ENCODE measurements around the gene RALGAPB.

RALGAPB gene

DNA sequence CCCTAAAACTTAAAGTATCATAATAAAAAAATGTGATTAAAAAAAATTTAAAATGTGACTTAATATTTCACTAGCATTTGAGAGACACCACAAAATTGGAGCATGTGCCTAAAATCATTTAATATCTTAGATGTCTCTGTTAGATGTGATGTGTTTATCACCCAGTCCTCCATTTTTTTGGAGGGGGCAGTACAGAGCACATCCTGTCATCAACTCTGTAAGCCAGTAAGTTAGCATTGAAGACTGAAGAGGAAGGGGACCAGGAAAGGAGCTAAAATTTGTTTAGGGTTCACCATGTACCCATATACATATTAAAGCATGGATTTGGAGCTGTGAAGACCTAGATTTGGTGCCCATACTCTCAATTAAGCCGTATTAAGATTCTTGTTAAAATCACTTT lies 77.6 kb downstream of the RALGAPB start:
- no peak for DNase-seq

DNA sequence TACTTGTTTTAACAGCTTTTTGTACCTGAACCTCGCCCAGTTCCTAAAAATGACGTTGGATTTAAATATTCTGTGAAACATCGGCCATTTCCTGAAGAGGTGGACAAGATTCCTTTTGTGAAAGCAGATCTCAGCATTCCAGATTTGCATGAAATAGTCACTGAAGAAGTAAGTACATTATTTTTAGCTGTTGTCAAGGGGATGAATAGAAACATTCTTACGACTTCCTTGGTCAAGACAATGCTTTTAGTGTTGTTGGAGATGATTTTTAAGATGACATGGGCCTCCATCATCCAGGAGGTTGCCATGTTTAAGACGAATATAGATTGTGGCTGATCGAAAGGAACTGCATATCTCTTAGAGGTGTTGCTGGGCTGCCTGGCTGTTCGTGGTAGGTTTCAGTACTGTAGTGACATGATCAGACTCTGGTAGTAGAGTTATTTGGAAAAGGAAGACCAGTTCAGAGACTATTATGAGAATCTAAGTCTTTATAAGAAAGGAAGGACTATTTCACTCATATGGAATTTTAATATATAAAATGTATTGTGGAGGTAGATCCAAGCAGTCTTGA lies 78.5 kb downstream of the RALGAPB start:
- DNase-seq: no peak

DNA sequence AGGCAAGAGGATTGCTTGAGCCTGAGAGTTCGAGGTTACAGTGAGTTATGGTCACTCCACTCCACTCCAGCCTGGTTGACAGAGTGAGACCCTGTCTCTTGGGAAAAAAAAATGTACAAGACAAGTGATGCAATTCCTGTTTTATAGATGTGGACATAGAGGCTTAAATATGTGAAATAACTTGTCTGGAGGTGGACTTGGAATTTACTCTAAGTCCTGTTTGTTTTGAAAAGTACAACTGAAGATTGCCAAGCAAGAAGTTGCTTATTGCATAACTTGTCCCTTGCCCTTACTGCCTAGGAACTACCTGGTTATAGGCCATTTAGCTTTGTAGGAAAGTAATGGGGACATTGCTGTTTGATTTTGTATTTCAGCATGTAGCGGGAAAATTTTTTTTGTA lies 82.3 kb downstream of the RALGAPB start:
- DNase-seq: no peak

DNA sequence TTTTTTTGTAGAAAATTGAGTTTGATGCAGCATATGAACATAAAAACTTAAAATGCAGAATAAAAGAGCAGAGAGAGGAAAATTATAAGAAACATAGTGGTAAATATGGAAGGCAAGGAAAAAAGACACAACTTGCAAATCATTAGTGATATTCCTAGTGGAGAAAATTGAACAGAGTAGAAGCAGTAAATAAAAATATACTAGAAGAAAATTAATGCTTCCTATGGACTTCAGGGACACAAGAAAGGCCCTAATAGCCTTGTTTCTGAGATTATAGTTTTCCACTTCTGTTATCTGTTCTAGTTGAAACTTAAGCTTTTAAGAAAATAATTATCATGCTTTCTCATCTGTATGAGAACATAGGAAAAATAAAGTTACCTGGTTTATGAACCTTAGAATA lies 82.8 kb downstream of the RALGAPB start:
- no peak for DNase-seq

DNA sequence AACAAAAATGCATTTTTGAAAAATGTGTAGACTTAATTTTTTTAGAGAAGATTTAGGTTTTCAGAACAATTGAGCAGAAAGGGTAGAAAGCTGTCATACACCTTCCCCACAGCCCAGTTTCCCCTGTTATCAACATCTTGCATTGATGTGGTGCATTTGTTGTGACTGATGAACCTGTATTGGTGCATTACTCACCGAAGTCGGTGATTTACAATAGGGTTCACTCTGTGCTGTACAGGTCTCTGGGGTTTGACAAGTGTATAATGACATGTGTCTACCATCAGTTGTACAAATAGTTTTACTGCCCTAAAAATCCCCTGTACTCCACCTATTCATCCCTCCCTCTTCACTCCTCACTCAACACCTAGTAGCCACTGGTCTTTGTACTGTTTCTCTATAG lies 84.5 kb downstream of the RALGAPB start:
- DNase-seq: no peak

DNA sequence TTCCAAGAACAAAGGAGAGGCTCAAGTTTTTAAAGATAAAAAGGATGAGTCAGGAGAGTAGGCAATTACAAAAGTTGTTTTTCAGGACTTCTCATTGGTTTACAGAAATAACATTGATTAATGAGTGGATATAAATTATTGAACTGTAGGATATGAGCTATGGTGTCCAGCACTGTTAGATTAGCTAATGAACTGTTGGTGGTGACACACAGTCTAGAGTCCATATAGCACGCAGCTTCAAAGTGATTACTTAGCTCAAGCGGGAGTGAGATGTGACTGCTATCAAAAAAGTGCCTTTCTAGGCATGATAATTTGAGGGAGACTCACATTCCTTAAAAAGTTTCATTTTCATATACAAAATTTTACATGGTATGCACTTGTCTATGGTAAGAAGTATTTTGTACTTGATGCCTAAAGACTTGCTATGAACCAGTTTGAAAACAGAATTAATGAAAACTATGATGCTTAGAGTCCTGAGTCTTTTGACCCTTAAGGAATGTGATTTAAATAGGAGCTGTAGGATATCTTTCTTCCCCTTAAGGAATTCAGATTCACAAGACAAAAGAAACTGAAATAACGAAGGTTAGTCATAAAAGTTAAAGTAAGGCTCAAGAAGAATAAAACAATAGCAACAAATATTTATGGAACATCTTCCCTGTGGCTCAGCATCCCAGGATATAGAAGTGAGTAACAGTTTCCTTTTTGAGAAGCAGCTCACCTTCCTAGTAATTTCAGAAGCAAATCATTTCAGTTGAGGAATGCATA lies 86.1 kb downstream of the RALGAPB start:
- DNase-seq: no peak

DNA sequence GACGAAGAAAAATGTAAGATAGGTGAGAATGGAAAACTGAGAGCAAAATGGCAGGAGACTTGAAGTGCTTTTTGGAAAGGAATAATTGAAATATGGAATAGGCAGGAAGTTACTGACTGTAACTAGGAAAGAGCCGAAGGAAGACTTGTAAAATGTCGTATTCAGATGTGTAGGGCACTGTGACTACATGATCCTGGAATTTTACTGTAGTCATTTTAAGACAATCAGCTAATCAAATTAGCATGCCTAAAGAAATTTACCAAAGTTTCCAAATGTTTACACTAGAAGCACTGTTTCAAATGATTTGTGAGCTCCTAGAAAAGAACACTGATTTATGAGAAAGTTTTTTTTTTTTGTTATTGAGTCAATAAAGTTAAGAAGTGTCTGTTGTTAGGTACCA lies 87.1 kb downstream of the RALGAPB start:
- no peak for DNase-seq

DNA sequence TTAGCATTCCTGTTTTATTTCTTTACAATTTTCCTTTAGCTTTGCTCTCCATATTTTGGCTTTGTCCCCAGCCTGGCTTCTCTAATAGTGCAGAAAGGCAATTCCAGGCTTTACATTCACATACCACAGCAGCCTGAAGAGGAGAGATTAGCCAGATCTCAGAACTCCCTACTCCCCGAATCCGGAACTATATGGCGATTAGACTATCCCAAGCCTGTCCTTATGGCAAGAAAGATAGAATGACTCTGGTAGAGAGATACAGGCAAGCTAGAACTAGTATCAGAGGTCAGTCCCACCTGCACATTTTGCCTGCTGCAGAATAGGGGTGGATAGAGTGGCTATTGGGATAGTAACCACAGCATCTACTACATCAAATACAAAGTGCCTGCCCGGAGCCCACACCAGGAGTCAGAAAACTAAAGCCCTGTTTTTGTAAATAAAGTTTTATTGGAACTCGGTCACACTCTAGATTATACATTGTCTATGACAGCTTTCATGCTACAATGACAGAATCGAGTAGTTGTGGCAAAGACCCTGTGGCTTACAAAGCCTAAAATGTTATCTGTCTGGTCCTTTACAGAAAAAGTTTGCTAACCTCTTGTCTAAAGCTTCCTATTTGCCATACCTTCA lies 91.3 kb downstream of the RALGAPB start:
- no peak for DNase-seq

DNA sequence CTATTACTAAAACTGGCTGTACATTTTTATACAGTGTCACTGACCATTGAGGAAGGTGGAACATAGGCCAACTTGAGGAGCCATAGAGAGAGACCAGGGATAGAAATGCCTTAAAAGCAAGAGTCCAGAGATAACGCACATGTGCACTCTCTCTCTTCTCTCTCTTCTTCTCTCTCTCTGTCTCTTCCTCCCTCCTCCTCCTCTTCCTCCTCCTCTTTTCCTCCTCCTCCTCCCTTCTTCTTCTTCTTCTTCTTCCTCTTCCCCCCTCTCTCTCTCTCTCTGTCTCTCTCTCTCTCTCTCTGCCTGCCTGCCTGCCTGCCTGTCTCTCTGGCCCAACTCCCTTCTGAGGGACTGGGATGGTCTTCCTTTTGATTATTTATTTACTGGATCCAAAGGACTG lies 92.0 kb downstream of the RALGAPB start:
- no peak for DNase-seq

DNA sequence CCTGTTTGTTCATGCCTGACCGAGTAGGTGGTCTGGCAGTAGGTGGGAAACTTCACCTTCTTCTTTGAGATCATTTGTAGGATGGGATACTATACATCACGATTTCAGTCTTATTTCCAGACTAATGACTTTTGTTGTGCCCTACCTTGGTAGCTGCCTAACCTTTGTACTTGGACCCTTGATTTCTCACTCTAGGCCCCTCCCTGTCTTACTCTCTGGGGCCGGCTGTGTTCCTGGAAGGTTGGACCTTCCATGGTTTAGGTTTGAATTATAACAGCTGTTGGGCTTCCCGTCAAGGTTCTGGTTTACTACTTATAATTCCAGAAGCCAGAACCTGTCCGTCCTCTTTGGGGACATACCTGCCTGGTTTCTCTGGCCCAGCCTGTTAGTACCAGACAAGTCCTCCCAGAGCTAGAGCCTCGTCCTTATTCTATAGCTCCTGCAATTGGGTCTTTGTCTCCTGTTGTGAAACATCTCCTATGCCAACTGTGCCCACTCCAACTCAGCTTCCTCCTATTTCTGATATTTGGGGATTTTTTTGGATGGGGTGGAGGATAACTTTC lies 93.5 kb downstream of the RALGAPB start:
- no peak for DNase-seq

DNA sequence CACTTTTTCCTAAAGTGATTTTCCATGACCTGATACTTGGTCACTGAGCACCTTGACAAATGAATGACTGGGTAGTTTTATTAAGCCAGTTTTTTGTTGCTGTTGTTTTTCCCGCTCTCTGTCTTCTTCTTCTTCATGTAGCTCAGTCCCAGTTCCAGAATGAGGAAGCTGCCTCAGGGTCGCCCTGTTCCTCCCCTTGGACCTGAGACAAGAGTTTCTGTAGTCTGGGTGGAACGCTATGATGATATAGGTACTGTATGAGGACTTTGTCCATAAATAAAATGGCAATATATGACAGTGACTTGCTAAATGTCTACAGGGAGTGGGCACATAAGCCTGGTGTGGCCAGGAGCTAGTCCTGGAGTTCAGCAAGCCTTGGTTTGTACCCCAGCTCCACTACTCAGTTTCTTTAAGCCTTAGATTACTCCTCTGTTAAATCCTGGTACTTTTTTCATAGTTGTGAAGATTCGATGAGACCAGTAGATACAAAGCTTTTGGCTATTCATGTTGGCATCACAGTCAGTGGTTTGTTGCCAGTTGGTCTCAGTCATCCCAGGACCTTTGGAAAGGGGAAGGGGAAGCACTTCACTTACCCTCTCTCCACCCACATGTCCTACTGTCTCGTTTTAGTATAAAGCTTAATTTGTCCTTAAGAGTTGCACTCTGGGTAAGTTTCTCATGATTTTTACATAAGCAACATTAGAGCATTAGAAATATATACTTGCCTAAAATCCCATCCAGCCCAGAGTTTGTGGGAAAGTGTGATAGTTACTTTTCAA lies 97.3 kb downstream of the RALGAPB start:
- no peak for DNase-seq

DNA sequence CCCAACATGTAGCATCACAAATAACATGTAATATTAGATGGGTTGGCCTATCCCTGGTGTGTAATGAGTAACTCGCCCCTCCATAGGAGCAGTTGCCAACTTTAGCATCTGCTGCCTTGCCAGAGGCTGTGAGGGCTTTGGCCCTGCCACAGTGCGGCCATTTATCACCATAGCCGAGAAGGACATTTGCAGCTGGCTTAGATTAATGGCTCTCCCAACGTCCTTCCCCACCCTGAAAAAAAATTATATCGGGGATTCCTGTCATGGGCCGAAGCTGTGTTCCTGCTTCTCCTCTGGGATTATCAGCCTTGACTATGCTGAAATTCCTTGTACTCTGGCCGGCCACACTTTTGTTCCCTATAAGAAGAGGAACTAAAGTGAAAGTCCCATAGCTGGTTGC lies 100.8 kb downstream of the RALGAPB start:
- DNase-seq: no peak

DNA sequence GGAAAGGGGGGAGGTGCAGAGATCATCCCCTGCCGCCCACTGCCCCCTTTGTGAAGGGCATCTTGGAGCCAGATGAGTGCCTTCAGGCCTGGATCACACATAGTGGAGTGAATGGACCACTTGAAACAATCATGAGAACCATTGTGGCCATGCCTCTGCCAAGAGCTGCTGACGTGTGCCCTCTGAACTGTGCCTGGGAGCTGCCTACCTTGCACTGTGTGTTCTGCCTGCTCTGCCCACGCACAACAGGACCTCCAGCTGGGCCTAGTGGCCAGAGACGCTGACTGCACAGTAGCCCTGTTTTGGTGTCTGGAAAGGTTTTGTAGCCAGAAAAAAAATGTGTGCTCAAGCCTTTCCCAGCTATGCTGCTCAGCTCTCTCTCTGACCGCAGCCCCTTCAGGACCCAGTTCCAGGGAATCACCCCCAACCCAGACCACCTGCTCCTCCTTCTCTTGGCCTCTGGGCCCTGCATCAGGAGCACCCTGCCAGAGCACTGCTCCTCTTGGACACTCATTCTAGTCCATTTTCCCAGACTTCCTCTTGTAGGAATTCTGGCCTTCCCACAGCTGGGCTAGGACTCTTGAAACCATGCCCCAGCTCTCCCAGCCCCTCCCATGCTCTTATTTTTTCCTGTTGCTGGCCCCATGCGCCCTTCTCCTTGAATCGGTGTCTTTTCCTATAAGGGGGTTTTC lies 106.7 kb downstream of the RALGAPB start:
- DNase-seq: no peak

DNA sequence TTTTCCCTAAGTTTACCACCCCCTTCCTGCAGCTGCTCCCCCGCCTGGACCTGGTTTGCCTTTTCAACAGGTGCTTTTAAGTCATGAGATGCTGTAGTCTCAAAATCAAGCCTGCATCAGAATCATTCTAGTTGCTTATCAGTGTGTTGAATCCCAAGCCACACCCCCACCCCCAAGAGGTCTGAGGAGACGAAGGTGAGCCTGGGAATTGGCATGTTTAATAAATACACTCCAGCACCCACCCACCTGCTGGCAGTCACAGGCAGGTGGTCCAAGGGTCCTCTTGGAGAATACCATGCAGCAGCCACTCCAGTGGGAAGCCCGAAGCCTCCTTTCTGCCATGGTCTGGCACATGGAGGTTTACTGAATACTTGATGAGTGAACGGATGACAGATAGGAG lies 107.3 kb downstream of the RALGAPB start:
- DNase-seq: no peak

DNA sequence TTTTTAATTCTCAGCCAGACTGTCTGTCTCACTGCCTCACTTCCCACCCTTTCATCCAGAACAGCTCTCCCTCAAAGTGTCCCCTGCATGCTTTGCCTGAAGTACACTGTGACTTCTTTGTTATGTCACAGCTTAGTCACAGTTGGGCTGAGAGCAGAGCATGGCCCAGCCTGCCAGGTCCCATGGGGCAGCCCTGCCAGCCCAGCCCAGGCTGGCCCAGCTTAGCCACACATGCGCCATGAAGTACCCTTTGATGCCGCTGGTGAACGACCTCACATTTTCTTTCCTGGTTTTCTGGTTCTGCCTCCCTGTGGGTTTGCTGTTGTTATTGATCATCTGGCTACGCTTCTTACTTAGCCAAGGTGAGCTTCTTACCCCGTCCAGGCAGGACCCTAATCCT lies 108.4 kb downstream of the RALGAPB start, which contains the start of gene ADIG:
TSS of gene ADIG (plus strand) at position 185 of the 400 bp plus-strand sequence. CDS start at position 239, 54 bp downstream.
- DNase-seq: no peak

DNA sequence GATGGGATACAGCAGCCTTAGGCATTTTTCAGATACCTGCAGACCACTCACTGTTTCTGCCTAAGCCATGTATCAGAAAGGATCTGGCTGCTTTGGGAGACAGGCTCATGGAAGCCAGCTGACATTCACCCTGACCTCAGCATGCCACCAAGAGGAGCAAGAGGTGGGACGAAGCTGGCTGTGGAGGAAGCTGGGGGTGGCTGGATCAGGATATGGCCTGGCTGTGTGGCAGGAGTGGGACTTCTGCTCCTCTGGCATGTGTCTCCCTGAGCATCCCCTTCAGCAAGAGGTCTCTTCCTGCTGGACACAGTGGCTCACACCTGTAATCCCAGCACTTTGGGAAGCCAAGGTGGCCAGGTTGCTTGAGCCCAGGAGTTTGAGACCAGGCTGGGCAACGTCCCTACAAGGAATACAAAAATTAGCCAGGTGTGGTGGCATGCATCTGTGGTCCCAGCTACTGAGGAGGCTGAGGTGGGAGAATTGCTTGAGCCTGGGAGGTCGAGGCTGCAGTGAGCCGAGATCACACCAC lies 109.3 kb downstream of the RALGAPB start:
- no peak for DNase-seq

DNA sequence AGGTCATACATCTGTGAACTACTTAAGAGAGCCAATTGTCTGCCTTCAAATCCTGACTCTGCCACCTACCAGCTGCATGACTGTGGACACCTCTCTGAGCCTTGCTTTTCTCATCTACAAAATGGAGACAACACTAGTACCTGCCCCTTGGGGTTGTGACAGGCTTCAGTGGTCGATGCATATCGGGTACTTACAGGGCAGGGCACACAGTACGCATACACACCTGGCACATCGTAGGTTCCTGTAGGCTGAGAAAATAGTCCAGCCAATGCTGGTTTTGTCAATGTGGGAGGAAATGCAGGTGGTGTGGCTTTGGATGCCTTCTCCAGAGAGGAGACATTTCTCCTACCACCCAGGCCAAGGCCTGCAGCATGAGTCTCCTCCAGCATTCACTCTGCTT lies 110.7 kb downstream of the RALGAPB start:
- DNase-seq: no peak

DNA sequence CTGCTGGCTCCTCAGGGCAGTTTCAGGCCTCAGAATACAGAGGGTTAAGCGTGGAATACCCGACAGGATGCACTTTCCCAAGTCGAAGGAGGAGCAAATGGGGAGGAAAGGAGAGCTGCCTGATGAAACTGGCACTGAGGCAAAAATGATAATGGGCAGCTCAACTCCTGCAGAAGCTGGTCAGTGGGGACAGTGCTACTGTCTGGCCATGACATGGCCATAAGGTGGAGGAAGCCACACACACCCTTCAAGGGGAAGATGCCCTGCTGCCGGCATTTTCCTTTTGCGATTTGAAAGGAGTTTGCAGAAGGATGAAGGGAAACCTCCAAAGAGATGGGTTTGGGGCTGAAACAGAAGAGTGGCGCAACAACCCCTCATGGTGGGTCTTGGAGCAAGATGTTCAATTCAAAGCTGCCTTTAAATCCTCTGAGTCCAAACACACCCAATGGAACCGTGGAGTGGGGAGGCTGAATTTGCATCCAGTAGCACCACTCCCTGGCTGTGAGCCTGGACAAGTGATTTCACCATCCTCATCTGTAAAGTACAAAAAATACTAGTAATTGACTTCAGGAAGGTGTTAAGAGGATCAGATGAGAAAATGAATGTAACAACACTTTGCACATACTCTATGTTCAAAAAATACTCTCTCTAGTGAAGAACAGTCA lies 111.6 kb downstream of the RALGAPB start:
- no peak for DNase-seq

DNA sequence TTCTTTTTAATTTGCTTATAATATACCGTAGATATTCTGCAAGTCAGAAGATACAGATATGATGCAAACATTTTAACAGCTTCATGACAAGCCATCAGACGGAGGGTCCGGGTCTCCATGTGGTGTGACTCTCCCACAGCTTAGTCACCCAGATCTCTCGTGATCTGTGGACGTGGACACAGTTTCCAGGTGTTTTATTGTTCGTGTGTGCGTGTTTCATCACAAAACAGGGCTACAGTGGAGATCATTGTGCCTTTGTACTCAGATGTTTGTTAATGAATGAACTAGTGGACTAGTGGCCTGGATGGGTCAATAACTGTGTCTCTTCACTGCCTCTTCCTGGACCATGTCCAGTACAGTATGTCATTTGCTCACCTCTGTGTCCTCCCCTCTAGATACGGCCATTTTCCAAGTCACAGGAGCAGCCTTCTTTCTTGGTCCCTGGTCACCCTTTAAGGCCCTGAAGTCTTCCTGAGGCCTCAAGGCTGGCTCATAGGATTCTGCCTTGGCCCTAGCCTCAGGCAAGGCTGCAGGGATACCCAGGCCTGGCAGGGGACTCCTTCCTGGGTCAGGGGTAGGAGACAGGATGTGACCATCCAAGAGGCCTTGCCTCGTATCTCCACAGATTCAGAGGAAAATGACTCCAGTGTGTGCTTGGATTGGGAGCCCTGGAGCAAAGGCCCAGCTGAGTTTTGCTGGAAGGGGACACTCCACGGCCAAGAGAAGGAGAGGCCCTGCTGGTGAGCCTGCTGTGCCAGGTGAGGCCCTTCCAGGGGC lies 112.9 kb downstream of the RALGAPB start:
- DNase-seq: no peak

DNA sequence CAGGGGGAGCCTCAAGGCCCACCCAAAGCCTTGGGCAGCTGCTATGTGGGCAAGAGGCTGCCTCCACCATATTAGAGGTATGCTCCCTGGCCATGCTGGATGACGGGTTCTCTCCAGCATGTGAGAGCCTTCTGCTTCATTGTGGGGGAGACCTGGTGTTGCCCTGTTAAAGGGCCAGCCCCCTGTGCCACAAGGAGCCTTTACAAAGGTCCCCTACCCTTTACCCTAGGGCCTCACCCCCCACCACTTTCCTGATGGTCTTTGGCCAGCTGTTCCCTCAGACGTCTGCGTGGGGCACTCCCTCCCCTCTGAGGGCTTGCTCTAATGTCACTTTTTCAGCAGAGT lies 113.5 kb downstream of the RALGAPB start:
- DNase-seq: no peak

DNA sequence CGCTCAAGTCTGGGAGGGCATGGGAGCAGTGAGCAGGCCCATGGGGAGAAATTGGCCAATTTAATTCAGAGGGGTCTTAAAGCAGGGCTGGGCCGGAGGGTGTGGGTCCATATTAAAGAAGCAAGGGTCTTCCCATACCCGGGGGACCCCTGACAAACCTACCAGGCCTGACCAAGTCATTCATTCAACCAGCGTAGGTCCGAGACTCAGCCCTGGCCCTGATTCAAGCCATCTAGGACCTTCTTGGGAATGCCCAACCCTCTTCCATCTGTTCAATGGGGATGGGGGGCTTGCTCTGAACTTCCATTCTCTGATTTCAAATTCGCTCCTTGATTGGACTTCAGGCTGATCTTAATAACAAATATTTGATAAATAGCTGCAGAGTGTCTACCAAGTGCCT lies 115.7 kb downstream of the RALGAPB start:
- DNase-seq: no peak
